IMR-90 (cell line): ENCODE data around the gene PPT2. TPM values are rescaled to one million over a fixed set of nuclear protein-coding genes. Genes with fewer than 3 reads are reported as not detected.

Source experiments
- ATAC-seq: fragments of 200-7000 bp; cut with Tn5 transposase; 2 replicates; pipeline ENCODE4 v1.9.1; 2020; ENCODE audit warnings: low read depth, mild to moderate bottlenecking, moderate library complexity
- BruUV-seq: library from RNA; stranded (reverse); fragments of 400-500 nt; replicated peaks from 2 replicates; lab custom pipeline; 2021; lab: Mats Ljungman, UMichigan
- CTCF ChIA-PET: fragments of 300-600 bp; formaldehyde crosslinking; extraction: SDS; loops from one replicate; lab custom pipeline; 2021; ENCODE audit warnings: antibody characterized with exemption; lab: Yijun Ruan, JAX
- POLR2A ChIA-PET: fragments of 300-600 bp; sonication (Branson Sonifier 250); formaldehyde crosslinking; loops from one replicate; lab custom pipeline; 2022; ENCODE audit warnings: antibody characterized with exemption; ENCODE audit not compliant: unreplicated experiment; lab: Charles Lee
- DNase-seq: peaks from one replicate; pipeline ENCODE4 v3.0.0; 2013
- H2AFZ ChIP-seq: replicated peaks from 2 replicates; pipeline ENCODE3; 2013; ENCODE audit warnings: low read length, mild to moderate bottlenecking; ENCODE audit not compliant: poor library complexity
- H2AK5ac ChIP-seq: 2 replicates; pipeline ENCODE4 v1.6.1; 2013; ENCODE audit warnings: low read depth, low read length, inconsistent platforms
- H2AK9ac ChIP-seq: replicated peaks from 2 replicates; pipeline ENCODE3; 2013; ENCODE audit warnings: mild to moderate bottlenecking, low read depth, low read length, moderate library complexity; ENCODE audit not compliant: poor library complexity
- H2BK120ac ChIP-seq: 2 replicates; pipeline ENCODE4 v1.6.1; 2013; ENCODE audit warnings: low read depth, low read length, inconsistent platforms
- H2BK15ac ChIP-seq: 3 replicates; pipeline ENCODE4 v1.6.1; 2013; ENCODE audit warnings: low read depth, low read length, inconsistent platforms
- H2BK20ac ChIP-seq: 2 replicates; pipeline ENCODE4 v1.6.1; 2013; ENCODE audit warnings: low read depth, mild to moderate bottlenecking, inconsistent platforms, low read length, moderate library complexity
- H2BK5ac ChIP-seq: 2 replicates; pipeline ENCODE4 v1.6.1; 2013; ENCODE audit warnings: mild to moderate bottlenecking, low read depth, low read length, inconsistent platforms; ENCODE audit not compliant: poor library complexity, severe bottlenecking
- H3K14ac ChIP-seq: replicated peaks from 2 replicates; pipeline ENCODE4 v1.6.1; 2013; ENCODE audit warnings: low read depth, low read length, inconsistent platforms
- H3K18ac ChIP-seq: 2 replicates; pipeline ENCODE4 v1.6.1; 2013; ENCODE audit warnings: low read depth, low read length, control low read depth
- H3K23ac ChIP-seq: 2 replicates; pipeline ENCODE4 v1.6.1; 2013; ENCODE audit warnings: low read depth, low read length, inconsistent platforms
- H3K27ac ChIP-seq: 2 replicates; pipeline ENCODE4 v1.5.1; 2013; ENCODE audit warnings: mild to moderate bottlenecking, control low read depth, low read length; ENCODE audit not compliant: insufficient read depth
- H3K27me3 ChIP-seq: 2 replicates; pipeline ENCODE4 v1.6.1; 2013; ENCODE audit warnings: low read length; ENCODE audit not compliant: control insufficient read depth, insufficient read depth
- H3K36me3 ChIP-seq: 2 replicates; pipeline ENCODE4 v1.6.1; 2013; ENCODE audit warnings: low read length, mixed read lengths; ENCODE audit not compliant: control insufficient read depth, insufficient read depth
- H3K4ac ChIP-seq: 2 replicates; pipeline ENCODE4 v1.6.1; 2013; ENCODE audit warnings: low read depth, low read length, inconsistent platforms
- H3K4me1 ChIP-seq: 2 replicates; pipeline ENCODE4 v1.6.1; 2013; ENCODE audit warnings: low read length, mixed read lengths; ENCODE audit not compliant: control insufficient read depth, insufficient read depth
- H3K4me2 ChIP-seq: 2 replicates; pipeline ENCODE4 v1.6.1; 2013; ENCODE audit warnings: low read depth, mild to moderate bottlenecking, control low read depth, low read length, moderate library complexity
- H3K4me3 ChIP-seq: 2 replicates; pipeline ENCODE4 v1.5.1; 2013; ENCODE audit warnings: low read depth, mild to moderate bottlenecking, control low read depth, low read length, moderate library complexity; ENCODE audit not compliant: insufficient read depth
- H3K56ac ChIP-seq: 2 replicates; pipeline ENCODE4 v1.6.1; 2013; ENCODE audit warnings: low read length, inconsistent platforms; ENCODE audit not compliant: insufficient read depth; ENCODE audit errors: extremely low read depth
- H3K79me1 ChIP-seq, 2 experiments: 2 replicates each; pipeline ENCODE4 v1.6.1; 2013; ENCODE audit warnings: low read length in 2 of 2, inconsistent platforms in 1 of 2, low read depth in 1 of 2
- H3K9ac ChIP-seq: 2 replicates; pipeline ENCODE4 v1.6.1; 2013; ENCODE audit warnings: low read depth, low read length, control low read depth
- H3K9me1 ChIP-seq: 2 replicates; pipeline ENCODE4 v1.6.1; 2013; ENCODE audit warnings: low read length, inconsistent platforms; ENCODE audit not compliant: insufficient read depth
- H3K9me3 ChIP-seq: 2 replicates; pipeline ENCODE4 v1.6.1; 2013; ENCODE audit warnings: low read length; ENCODE audit not compliant: control insufficient read depth, insufficient read depth
- H4K20me1 ChIP-seq: 2 replicates; pipeline ENCODE4 v1.6.1; 2013; ENCODE audit warnings: low read length, inconsistent platforms; ENCODE audit not compliant: insufficient read depth
- H4K5ac ChIP-seq: 2 replicates; pipeline ENCODE4 v1.6.1; 2013; ENCODE audit warnings: mild to moderate bottlenecking, low read depth, low read length, control low read depth
- H4K8ac ChIP-seq, 2 experiments: 2 replicates each; pipeline ENCODE4 v1.6.1; 2013; ENCODE audit warnings: low read depth in 2 of 2, low read length in 2 of 2, control low read depth in 1 of 2, inconsistent platforms in 1 of 2
- H4K91ac ChIP-seq: 2 replicates; pipeline ENCODE4 v1.6.1; 2013; ENCODE audit warnings: low read depth, low read length, inconsistent platforms; ENCODE audit not compliant: insufficient read depth
- CHD1 ChIP-seq: IDR thresholded peaks from 2 replicates; pipeline ENCODE4 v1.6.1; 2012; ENCODE audit warnings: low read depth, low read length, improper control_type of control experiment
- FOS ChIP-seq: fragments of 150-350 bp; IDR thresholded peaks from 2 replicates; pipeline ENCODE4 v1.6.1; 2016; ENCODE audit warnings: low read depth, low read length
- MAFK ChIP-seq: IDR thresholded peaks from 2 replicates; pipeline ENCODE4 v1.6.1; 2012; ENCODE audit warnings: low read depth, low read length, improper control_type of control experiment
- MAZ ChIP-seq: IDR thresholded peaks from 2 replicates; pipeline ENCODE4 v1.6.1; 2012; ENCODE audit warnings: low read depth, mild to moderate bottlenecking, low read length, improper control_type of control experiment, moderate library complexity, borderline replicate concordance
- MXI1 ChIP-seq: IDR thresholded peaks from 2 replicates; pipeline ENCODE4 v1.6.1; 2012; ENCODE audit warnings: low read depth, mild to moderate bottlenecking, low read length, moderate library complexity, borderline replicate concordance
- NFE2L2 ChIP-seq: fragments of 150-350 bp; IDR thresholded peaks from 2 replicates; pipeline ENCODE4 v1.6.1; 2016; ENCODE audit warnings: low read depth, mild to moderate bottlenecking, low read length
- POLR2A ChIP-seq: IDR thresholded peaks from 2 replicates; pipeline ENCODE4 v1.6.1; 2012; ENCODE audit warnings: mild to moderate bottlenecking, low read depth, low read length
- RAD21 ChIP-seq: IDR thresholded peaks from 2 replicates; pipeline ENCODE4 v1.6.1; 2012; ENCODE audit warnings: low read length, improper control_type of control experiment
- RCOR1 ChIP-seq: IDR thresholded peaks from 2 replicates; pipeline ENCODE4 v1.6.1; 2012; ENCODE audit warnings: mild to moderate bottlenecking, low read length, improper control_type of control experiment; ENCODE audit not compliant: insufficient replicate concordance
- RFX5 ChIP-seq: IDR thresholded peaks from 2 replicates; pipeline ENCODE4 v1.8.0; 2012; ENCODE audit warnings: low read depth, mild to moderate bottlenecking, low read length, moderate library complexity
- WGBS, 2 experiments: methylation state at CpG; one replicate each; pipeline versions ENCODE4 v1.1.5 to v1.1.7; 2013; ENCODE audit warnings: missing lambda C conversion rate in 2 of 2; ENCODE audit not compliant: insufficient read length in 1 of 2; ENCODE audit errors: extremely low coverage in 2 of 2; 5-methylcytosine and 5-hydroxymethylcytosine counted together
- dilution Hi-C: fragments of 300-500 bp; cut with HindIII; formaldehyde crosslinking; loops from one replicate; pipeline ENCODE4 v1.14.3; 2018; ENCODE audit warnings: low sequenced_read_pairs; ENCODE audit not compliant: unreplicated experiment
- in situ Hi-C: fragments of 300-500 bp; cut with MboI; formaldehyde crosslinking; loops from 3 replicates; pipeline ENCODE4 v1.14.3; 2019; ENCODE audit warnings: low sequenced_read_pairs, inconsistent platforms, mixed read lengths
- intact Hi-C: fragments of 100-400 bp; cut with micrococcal nuclease; formaldehyde crosslinking; loops from 2 replicates; pipeline ENCODE4 v1.10.0; 2022
- polyA plus RNA-seq, 3 experiments: library from polyadenylated mRNA; depleted of rRNA; stranded (reverse); fragments of >200 nt; gene quantifications; 2 replicates each; pipeline ENCODE4 v1.2.3, GENCODE V29; 2012; ENCODE audit warnings: low replicate concordance in 1 of 3
- total RNA-seq: library from RNA; depleted of rRNA; stranded (reverse); fragments of >200 nt; gene quantifications from 2 replicates; pipeline ENCODE4 v1.2.3, GENCODE V29; 2012
- TF ChIP-seq, protein P1 (sequence below): conservative IDR thresholded peaks from 2 replicates; pipeline ENCODE4 v1.5.1; 2012; ENCODE audit warnings: mild to moderate bottlenecking, low read depth, low read length, improper control_type of control experiment
- TF ChIP-seq, protein P2 (sequence below): fragments of 150-350 bp; IDR thresholded peaks from 2 replicates; pipeline ENCODE4 v1.6.1; 2017; ENCODE audit warnings: mild to moderate bottlenecking, antibody characterized with exemption, low read length, low read depth
- TF ChIP-seq, protein P3 (sequence below): fragments of 150-350 bp; IDR thresholded peaks from 2 replicates; pipeline ENCODE4 v1.6.1; 2016; ENCODE audit warnings: low read depth, mild to moderate bottlenecking, low read length, moderate library complexity, borderline replicate concordance

Gene PPT2
- total and polyA plus RNA-seq, 2 of the 4 experiments (the other 2 are of a cell fraction), result 3.2 to 16.2 TPM

DNA sequence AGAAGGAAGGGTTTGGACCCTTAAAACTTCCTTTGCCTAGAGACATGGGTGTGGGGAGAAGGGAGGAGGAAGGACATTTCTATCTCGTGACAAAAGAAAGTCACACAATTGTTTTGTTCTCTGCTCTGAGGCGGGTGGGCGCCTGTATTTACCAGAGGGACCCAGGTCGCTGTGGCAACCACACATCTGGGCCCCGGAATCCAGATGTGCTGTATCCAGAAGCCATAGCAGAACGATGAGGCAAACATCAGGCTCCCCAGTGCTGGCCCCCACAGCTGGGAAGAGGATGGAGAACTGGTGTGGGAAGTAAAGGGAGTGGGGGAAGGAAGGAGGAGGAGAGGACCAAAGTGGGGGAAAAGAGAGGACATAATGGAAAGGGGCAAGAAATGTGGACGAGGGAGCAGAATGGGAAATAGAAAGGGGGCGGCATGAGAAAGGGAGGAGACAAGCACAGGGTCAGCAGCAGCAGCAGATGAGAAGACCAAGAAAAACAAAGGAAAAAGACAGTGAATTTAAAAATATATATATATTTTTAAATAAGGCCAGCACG is 41.4 kb upstream of the PPT2 start:
- Histone ChIP-seq H3K14ac (no peak overlapping the region), H2AFZ (no peak overlapping the region), H3K4me2 (no peak overlapping the region; the same call in 1 of the 2 replicates), H3K27ac (no peak overlapping the region), H3K27me3 (peaks cover 19% of the 10 kb centered on the region), H4K20me1 (peaks cover 4% of the 10 kb centered on the region; the same call in 1 of the 2 replicates), H3K79me1 (peaks cover 0 to 9% of the 10 kb centered on the region in 2 experiments; a peak in 1 of 4 replicates), H2AK9ac (no peak overlapping the region), H3K4ac (no peak overlapping the region; the same call in 1 of the 2 replicates), H4K8ac (no peak overlapping the region), H3K18ac (no peak overlapping the region; the same call in 1 of the 2 replicates), H4K91ac (no peak overlapping the region), H3K9ac (no peak overlapping the region), H3K9me3 (no peaks in the 10 kb centered on the region), H4K5ac (no peak overlapping the region; the same call in 1 of the 2 replicates), H3K4me1 (peaks cover 34% of the 10 kb centered on the region), H3K23ac (no peak overlapping the region), H2BK15ac (no peak overlapping the region), H2AK5ac (peak overlapping the region; percentile 1; the same call in 1 of the 2 replicates), H3K9me1 (peaks cover 9% of the 10 kb centered on the region), H3K36me3 (peaks cover 19% of the 10 kb centered on the region), H3K56ac (no peak overlapping the region), H2BK5ac (no peak overlapping the region), H3K4me3 (no peak overlapping the region), H2BK120ac (peak overlapping the region; percentile 29; the same call in 1 of the 2 replicates), H2BK20ac (no peak overlapping the region)
- 75% methylated on average over 6 of the region's 9 CpGs; no CpG with 5 or more reads in 1 of the 2 experiments for WGBS, 2 experiments
- ChIA-PET POLR2A (no interaction called here), CTCF (no interaction called here)
- intact Hi-C loops (loop anchor here (5.0 kb wide), 1 partner anchor 155 kb away; the partner anchor contains the start of genes NELFE and SKIC2), in situ Hi-C loops (loop anchor here (10.0 kb wide), 1 partner anchor 138 kb away; the partner anchor contains the start of gene DXO), dilution Hi-C loops (no loop called here)
- no TSS peak for BruUV-seq
- ATAC-seq (no peak), DNase-seq (no peak)
- TF ChIP-seq RAD21 (no peak), RCOR1 (no peak), POLR2A (no peak), RFX5 (no peak), FOS (no peak), MAZ (no peak), NFE2L2 (no peak), MXI1 (no peak), MAFK (no peak), CHD1 (no peak)
- TF ChIP-seq, protein P1, sequence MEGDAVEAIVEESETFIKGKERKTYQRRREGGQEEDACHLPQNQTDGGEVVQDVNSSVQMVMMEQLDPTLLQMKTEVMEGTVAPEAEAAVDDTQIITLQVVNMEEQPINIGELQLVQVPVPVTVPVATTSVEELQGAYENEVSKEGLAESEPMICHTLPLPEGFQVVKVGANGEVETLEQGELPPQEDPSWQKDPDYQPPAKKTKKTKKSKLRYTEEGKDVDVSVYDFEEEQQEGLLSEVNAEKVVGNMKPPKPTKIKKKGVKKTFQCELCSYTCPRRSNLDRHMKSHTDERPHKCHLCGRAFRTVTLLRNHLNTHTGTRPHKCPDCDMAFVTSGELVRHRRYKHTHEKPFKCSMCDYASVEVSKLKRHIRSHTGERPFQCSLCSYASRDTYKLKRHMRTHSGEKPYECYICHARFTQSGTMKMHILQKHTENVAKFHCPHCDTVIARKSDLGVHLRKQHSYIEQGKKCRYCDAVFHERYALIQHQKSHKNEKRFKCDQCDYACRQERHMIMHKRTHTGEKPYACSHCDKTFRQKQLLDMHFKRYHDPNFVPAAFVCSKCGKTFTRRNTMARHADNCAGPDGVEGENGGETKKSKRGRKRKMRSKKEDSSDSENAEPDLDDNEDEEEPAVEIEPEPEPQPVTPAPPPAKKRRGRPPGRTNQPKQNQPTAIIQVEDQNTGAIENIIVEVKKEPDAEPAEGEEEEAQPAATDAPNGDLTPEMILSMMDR, result no peak
- TF ChIP-seq, protein P2, sequence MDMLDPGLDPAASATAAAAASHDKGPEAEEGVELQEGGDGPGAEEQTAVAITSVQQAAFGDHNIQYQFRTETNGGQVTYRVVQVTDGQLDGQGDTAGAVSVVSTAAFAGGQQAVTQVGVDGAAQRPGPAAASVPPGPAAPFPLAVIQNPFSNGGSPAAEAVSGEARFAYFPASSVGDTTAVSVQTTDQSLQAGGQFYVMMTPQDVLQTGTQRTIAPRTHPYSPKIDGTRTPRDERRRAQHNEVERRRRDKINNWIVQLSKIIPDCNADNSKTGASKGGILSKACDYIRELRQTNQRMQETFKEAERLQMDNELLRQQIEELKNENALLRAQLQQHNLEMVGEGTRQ, result no peak
- TF ChIP-seq, protein P3, sequence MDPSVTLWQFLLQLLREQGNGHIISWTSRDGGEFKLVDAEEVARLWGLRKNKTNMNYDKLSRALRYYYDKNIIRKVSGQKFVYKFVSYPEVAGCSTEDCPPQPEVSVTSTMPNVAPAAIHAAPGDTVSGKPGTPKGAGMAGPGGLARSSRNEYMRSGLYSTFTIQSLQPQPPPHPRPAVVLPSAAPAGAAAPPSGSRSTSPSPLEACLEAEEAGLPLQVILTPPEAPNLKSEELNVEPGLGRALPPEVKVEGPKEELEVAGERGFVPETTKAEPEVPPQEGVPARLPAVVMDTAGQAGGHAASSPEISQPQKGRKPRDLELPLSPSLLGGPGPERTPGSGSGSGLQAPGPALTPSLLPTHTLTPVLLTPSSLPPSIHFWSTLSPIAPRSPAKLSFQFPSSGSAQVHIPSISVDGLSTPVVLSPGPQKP, result no peak
